Spleen (tissue), 7 donors: ENCODE results near the gene PTPN3.

Source experiments
- POLR2A ChIP-seq, 3 donors: fragments of 450-650 bp; IDR thresholded peaks; one replicate each; pipeline ENCODE4 v1.5.1; 2017; ENCODE audit warnings: antibody characterized with exemption in 3 of 3, mild to moderate bottlenecking in 1 of 3
- TF ChIP-seq, protein P1 (sequence below), 11 experiments: fragments of 200-600 bp in 7 of 11; fragments of 450-650 bp in 4 of 11; sonication (generic) in 4 of 11; IDR thresholded peaks in 8 of 11; conservative IDR thresholded peaks in 3 of 11; 1 replicate in 7 of 11; 2 replicates in 4 of 11; pipeline versions ENCODE4 v1.4.0 to v1.8.0; 2016 to 2021; ENCODE audit warnings: antibody characterized with exemption in 11 of 11, inconsistent platforms in 4 of 11, mild to moderate bottlenecking in 1 of 11
- donor health status: DM: no; HTN: no; CAD: no; lungs with moderate emphysema.
- donor health status: DM: no; HTN: no; CAD: no.
- donor health status: DM: no; HTN: no; CAD: no.

GRCh38 chr9:109336409-109336808 lies 161.7 kb downstream of the PTPN3 start:
- TF ChIP-seq, protein P1, sequence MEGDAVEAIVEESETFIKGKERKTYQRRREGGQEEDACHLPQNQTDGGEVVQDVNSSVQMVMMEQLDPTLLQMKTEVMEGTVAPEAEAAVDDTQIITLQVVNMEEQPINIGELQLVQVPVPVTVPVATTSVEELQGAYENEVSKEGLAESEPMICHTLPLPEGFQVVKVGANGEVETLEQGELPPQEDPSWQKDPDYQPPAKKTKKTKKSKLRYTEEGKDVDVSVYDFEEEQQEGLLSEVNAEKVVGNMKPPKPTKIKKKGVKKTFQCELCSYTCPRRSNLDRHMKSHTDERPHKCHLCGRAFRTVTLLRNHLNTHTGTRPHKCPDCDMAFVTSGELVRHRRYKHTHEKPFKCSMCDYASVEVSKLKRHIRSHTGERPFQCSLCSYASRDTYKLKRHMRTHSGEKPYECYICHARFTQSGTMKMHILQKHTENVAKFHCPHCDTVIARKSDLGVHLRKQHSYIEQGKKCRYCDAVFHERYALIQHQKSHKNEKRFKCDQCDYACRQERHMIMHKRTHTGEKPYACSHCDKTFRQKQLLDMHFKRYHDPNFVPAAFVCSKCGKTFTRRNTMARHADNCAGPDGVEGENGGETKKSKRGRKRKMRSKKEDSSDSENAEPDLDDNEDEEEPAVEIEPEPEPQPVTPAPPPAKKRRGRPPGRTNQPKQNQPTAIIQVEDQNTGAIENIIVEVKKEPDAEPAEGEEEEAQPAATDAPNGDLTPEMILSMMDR (IDR thresholded peaks at IDR 0.05 in 8 of 11, conservative IDR thresholded peaks at IDR 0.05 in 3 of 11), result no peak
- no peak for TF ChIP-seq POLR2A (IDR thresholded peaks at IDR 0.05)
